Measurements from ENCODE around the gene SDK1. TPM values are rescaled to one million over a fixed set of nuclear protein-coding genes. Genes with fewer than 3 reads are reported as not detected.

Gene SDK1
- total and polyA plus RNA-seq, 10 of the 15 experiments (the other 5 are each of a cell fraction or from before 2014, with no cell fraction given) = 0.14 to 0.33 TPM; not detected in 8

GRCh38 chr7:3861941-3862340 lies 560.9 kb downstream of the SDK1 start:
- POLR2A ChIA-PET = interaction anchor here (0.6 to 0.9 kb wide), 2 partner anchors 12 to 19 kb away, joined by 3 to 4 read pairs; no protein-coding TSS in a partner anchor
- H4K20me1 ChIP-seq (ENCODE audit: control insufficient read depth, insufficient read depth) = no peaks in the 10 kb centered on the region
- RAD21 ChIA-PET (ENCODE audit: unreplicated experiment) = interaction anchor here (0.6 kb wide), 1 partner anchor 66 kb away, joined by 3 read pairs; no protein-coding TSS in a partner anchor
- FAIRE-seq = no peak
- H3K4me2 ChIP-seq (ENCODE audit: control insufficient read depth, insufficient read depth) = peak overlapping the region; percentile 4; the same call in 1 of the 2 replicates
- peak; percentile 35; the same call in 2 of the 3 replicates for ATAC-seq
- no peak overlapping the region for H3K4me3 ChIP-seq
- TF ChIP-seq RELA (IDR thresholded peaks at IDR 0.05; ENCODE audit: borderline replicate concordance, partially characterized antibody) = no peak
- TF ChIP-seq LARP7 (IDR thresholded peaks at IDR 0.05) = no peak
- TF ChIP-seq ZNF217 (IDR thresholded peaks at IDR 0.05) = no peak
- TF ChIP-seq ZBTB11 (CRISPR knock-in tag; IDR thresholded peaks at IDR 0.05) = no peak
- 0 out of 4 replicates have a peak, but pooled peaks of 1 of the 2 experiments have one; percentile 16 for TF ChIP-seq EP300 (IDR thresholded peaks at IDR 0.05; ENCODE audit: borderline replicate concordance in 1 of 2, control insufficient read depth in 1 of 2, low read depth in 2 of 2, low read length in 2 of 2)
- 0 out of 2 replicates have a peak, but pooled peaks have one; percentile 18 for TF ChIP-seq RUNX3 (IDR thresholded peaks at IDR 0.05; ENCODE audit: low read length)
- H3K27me3 ChIP-seq (replicated peaks in 1 of 2; ENCODE audit: control insufficient read depth in 2 of 2, insufficient read depth in 2 of 2, low read length in 1 of 2) = no peaks in the 10 kb centered on the region
- no peaks in the 10 kb centered on the region for H3K79me2 ChIP-seq (ENCODE audit: control insufficient read depth, insufficient read depth, low read length)
- H3K27ac ChIP-seq (ENCODE audit: control insufficient read depth, insufficient read depth) = no peak overlapping the region
- DNase-seq (ENCODE audit: low read depth, low spot score) = peak; percentile 1
- no peaks in the 10 kb centered on the region; the same call in 2 of the 3 replicates for H3K9me3 ChIP-seq (replicated peaks; ENCODE audit: control insufficient read depth, insufficient read depth, low read length)
- H3K9ac ChIP-seq (ENCODE audit: control insufficient read depth, insufficient read depth, low read length) = no peak overlapping the region
- no peaks in the 10 kb centered on the region for H3K4me1 ChIP-seq (ENCODE audit: control insufficient read depth, insufficient read depth, low read length)
- 0% methylated on average over 5 of the region's 5 CpGs for WGBS (ENCODE audit: insufficient coverage, insufficient replicate concordance, low lambda C conversion rate, missing lambda C conversion rate)
- in situ Hi-C loops (cut with MboI) (no loop called here), intact Hi-C loops (cut with micrococcal nuclease; ENCODE audit: unreplicated experiment) (no loop called here)
- CTCF ChIA-PET = no interaction called here
- no TSS peak for BruUV-seq (replicated peaks)
- SMC1A ChIA-PET (ENCODE audit: uncharacterized antibody, unreplicated experiment) = interaction anchor here (0.7 kb wide), 1 partner anchor 30 kb away, joined by 3 read pairs; no protein-coding TSS in a partner anchor
- no peaks in the 10 kb centered on the region for H3K36me3 ChIP-seq (ENCODE audit: control insufficient read depth in 2 of 2, insufficient read depth in 2 of 2, low read length in 1 of 2)
- H2AFZ ChIP-seq (ENCODE audit: control insufficient read depth, low read depth, low read length) = no peak overlapping the region; the same call in 1 of the 2 replicates

Measured in GM12878 (cell line).